Activated T-helper 1 cell treated with anti-CD3 and anti-CD28 coated beads, Interleukin-12 subunit alpha, Interleukin-12 subunit beta, Interleukin-2, Interleukin-4 antibody, amounts not matched to agents 30 ng/mL and 10 ng/mL and 1 ng/mL, durations not matched to agents 14 hours and 24 hours and 36 hours (primary cell): ENCODE data around the gene IL1RAPL1. TPM values are rescaled to one million over a fixed set of nuclear protein-coding genes. Genes with fewer than 3 reads are reported as not detected.

Experiments
- DNase-seq: peaks from one replicate; pipeline ENCODE4 v3.0.0; 2021; ENCODE audit warnings: low spot score
- H3K27ac Mint-ChIP-seq: one replicate; pipeline ENCODE4 v1.8.0; 2021; ENCODE audit warnings: mild to moderate bottlenecking, mixed read lengths
- H3K27me3 Mint-ChIP-seq: one replicate; pipeline ENCODE4 v1.8.0; 2022; ENCODE audit warnings: mild to moderate bottlenecking, moderate library complexity, mixed read lengths; ENCODE audit not compliant: insufficient read depth
- H3K36me3 Mint-ChIP-seq: one replicate; pipeline ENCODE4 v1.8.0; 2021; ENCODE audit warnings: low read depth, mixed read lengths
- H3K4me1 Mint-ChIP-seq: one replicate; pipeline ENCODE4 v1.8.0; 2021; ENCODE audit warnings: low read depth, mixed read lengths
- H3K4me3 Mint-ChIP-seq: one replicate; pipeline ENCODE4 v1.8.0; 2021; ENCODE audit warnings: mild to moderate bottlenecking, moderate library complexity, mixed read lengths
- H3K9me3 Mint-ChIP-seq: one replicate; pipeline ENCODE4 v1.8.0; 2021; ENCODE audit warnings: mixed read lengths
- intact Hi-C: fragments of 100-400 bp; cut with micrococcal nuclease; formaldehyde crosslinking; loops from one replicate; pipeline ENCODE4 v1.15.1; 2024
- total RNA-seq: library from RNA; stranded (reverse); gene quantifications from 2 replicates; pipeline ENCODE4 v1.2.3, GENCODE V29; 2022

The IL1RAPL1 gene
- total RNA-seq, 1 donor from 2014 or later, result not detected

- intact Hi-C loops, result no loop called here
- Mint-ChIP-seq H3K27ac (no peak overlapping the region), H3K36me3 (no peaks in the 10 kb centered on the region), H3K4me3 (no peak overlapping the region), H3K9me3 (no peaks in the 10 kb centered on the region), H3K4me1 (no peaks in the 10 kb centered on the region), H3K27me3 (no peaks in the 10 kb centered on the region)
- no peak for DNase-seq
Measured at GRCh38 chrX:29229802-29230201, 642.6 kb downstream of the IL1RAPL1 start.

GRCh38 chrX:29231800-29232199, 644.6 kb downstream of the IL1RAPL1 start:
- Mint-ChIP-seq H3K36me3 (no peaks in the 10 kb centered on the region), H3K27me3 (no peaks in the 10 kb centered on the region), H3K4me3 (no peak overlapping the region), H3K27ac (no peak overlapping the region), H3K9me3 (no peaks in the 10 kb centered on the region), H3K4me1 (no peaks in the 10 kb centered on the region)
- intact Hi-C loops, result no loop called here
- DNase-seq, result no peak

- no peak overlapping the region for H3K4me3 Mint-ChIP-seq
- H3K27me3 Mint-ChIP-seq, result no peaks in the 10 kb centered on the region
- H3K9me3 Mint-ChIP-seq, result no peaks in the 10 kb centered on the region
- no peak for DNase-seq
- no peaks in the 10 kb centered on the region for H3K36me3 Mint-ChIP-seq
- H3K27ac Mint-ChIP-seq, result no peak overlapping the region
- intact Hi-C loops, result no loop called here
- no peaks in the 10 kb centered on the region for H3K4me1 Mint-ChIP-seq
Measured at GRCh38 chrX:29233592-29234183, 646.4 kb downstream of the IL1RAPL1 start.

- no peaks in the 10 kb centered on the region for H3K27me3 Mint-ChIP-seq
- no peak overlapping the region for H3K27ac Mint-ChIP-seq
- no peaks in the 10 kb centered on the region for H3K9me3 Mint-ChIP-seq
- no peak for DNase-seq
- H3K4me1 Mint-ChIP-seq, result no peaks in the 10 kb centered on the region
- intact Hi-C loops, result no loop called here
- no peaks in the 10 kb centered on the region for H3K36me3 Mint-ChIP-seq
- H3K4me3 Mint-ChIP-seq, result no peak overlapping the region
Measured at GRCh38 chrX:29237972-29238371, 650.7 kb downstream of the IL1RAPL1 start.

- no peak for DNase-seq
- no peak overlapping the region for H3K4me3 Mint-ChIP-seq
- intact Hi-C loops, result no loop called here
- H3K27me3 Mint-ChIP-seq, result no peaks in the 10 kb centered on the region
- no peaks in the 10 kb centered on the region for H3K36me3 Mint-ChIP-seq
- no peak overlapping the region for H3K27ac Mint-ChIP-seq
- no peaks in the 10 kb centered on the region for H3K4me1 Mint-ChIP-seq
- no peaks in the 10 kb centered on the region for H3K9me3 Mint-ChIP-seq
Measured at GRCh38 chrX:29241809-29242208, 654.6 kb downstream of the IL1RAPL1 start.

- no peaks in the 10 kb centered on the region for H3K9me3 Mint-ChIP-seq
- H3K4me1 Mint-ChIP-seq, result no peaks in the 10 kb centered on the region
- no peak for DNase-seq
- no peaks in the 10 kb centered on the region for H3K27me3 Mint-ChIP-seq
- no peak overlapping the region for H3K27ac Mint-ChIP-seq
- intact Hi-C loops, result no loop called here
- no peak overlapping the region for H3K4me3 Mint-ChIP-seq
- H3K36me3 Mint-ChIP-seq, result no peaks in the 10 kb centered on the region
Measured at GRCh38 chrX:29242856-29243255, 655.6 kb downstream of the IL1RAPL1 start.

- H3K36me3 Mint-ChIP-seq, result no peaks in the 10 kb centered on the region
- no peak overlapping the region for H3K4me3 Mint-ChIP-seq
- H3K27me3 Mint-ChIP-seq, result no peaks in the 10 kb centered on the region
- intact Hi-C loops, result no loop called here
- no peak for DNase-seq
- H3K27ac Mint-ChIP-seq, result no peak overlapping the region
- no peaks in the 10 kb centered on the region for H3K4me1 Mint-ChIP-seq
- H3K9me3 Mint-ChIP-seq, result no peaks in the 10 kb centered on the region
Measured at GRCh38 chrX:29243942-29244341, 656.7 kb downstream of the IL1RAPL1 start.

- DNase-seq, result no peak
- intact Hi-C loops, result no loop called here
- Mint-ChIP-seq H3K9me3 (no peaks in the 10 kb centered on the region), H3K4me1 (no peaks in the 10 kb centered on the region), H3K4me3 (no peak overlapping the region), H3K27me3 (no peaks in the 10 kb centered on the region), H3K27ac (no peak overlapping the region), H3K36me3 (no peaks in the 10 kb centered on the region)
Measured at GRCh38 chrX:29254515-29254914, 667.3 kb downstream of the IL1RAPL1 start.

- H3K36me3 Mint-ChIP-seq, result no peaks in the 10 kb centered on the region
- H3K27ac Mint-ChIP-seq, result no peak overlapping the region
- intact Hi-C loops, result no loop called here
- H3K27me3 Mint-ChIP-seq, result no peaks in the 10 kb centered on the region
- H3K4me1 Mint-ChIP-seq, result no peaks in the 10 kb centered on the region
- no peak overlapping the region for H3K4me3 Mint-ChIP-seq
- no peak for DNase-seq
- no peaks in the 10 kb centered on the region for H3K9me3 Mint-ChIP-seq
Measured at GRCh38 chrX:29257521-29257920, 670.3 kb downstream of the IL1RAPL1 start.

- no peaks in the 10 kb centered on the region for H3K4me1 Mint-ChIP-seq
- no peak overlapping the region for H3K4me3 Mint-ChIP-seq
- intact Hi-C loops, result no loop called here
Measured at GRCh38 chrX:29269390-29269789, 682.1 kb downstream of the IL1RAPL1 start.

GRCh38 chrX:29274517-29274916, 687.3 kb downstream of the IL1RAPL1 start:
- no peak for DNase-seq
- no peaks in the 10 kb centered on the region for H3K27me3 Mint-ChIP-seq
- H3K27ac Mint-ChIP-seq, result no peak overlapping the region
- intact Hi-C loops, result no loop called here
- no peaks in the 10 kb centered on the region for H3K4me1 Mint-ChIP-seq
- no peaks in the 10 kb centered on the region for H3K36me3 Mint-ChIP-seq
- peaks cover 4% of the 10 kb centered on the region for H3K9me3 Mint-ChIP-seq
- no peak overlapping the region for H3K4me3 Mint-ChIP-seq

More at GRCh38 chrX:29269390-29269789, 682.1 kb downstream of the IL1RAPL1 start:
- DNase-seq, result no peak
- Mint-ChIP-seq H3K27me3 (no peaks in the 10 kb centered on the region), H3K27ac (no peak overlapping the region), H3K36me3 (no peaks in the 10 kb centered on the region), H3K9me3 (no peaks in the 10 kb centered on the region)

- no peak for DNase-seq
- Mint-ChIP-seq H3K27me3 (no peaks in the 10 kb centered on the region), H3K4me1 (no peaks in the 10 kb centered on the region), H3K27ac (no peak overlapping the region), H3K36me3 (no peaks in the 10 kb centered on the region), H3K4me3 (no peak overlapping the region), H3K9me3 (peaks cover 4% of the 10 kb centered on the region)
- intact Hi-C loops, result no loop called here
Measured at GRCh38 chrX:29275928-29276327, 688.7 kb downstream of the IL1RAPL1 start.

GRCh38 chrX:29281078-29281742, 694.0 kb downstream of the IL1RAPL1 start:
- Mint-ChIP-seq H3K36me3 (no peaks in the 10 kb centered on the region), H3K4me3 (no peak overlapping the region), H3K4me1 (no peaks in the 10 kb centered on the region), H3K27ac (no peak overlapping the region), H3K27me3 (no peaks in the 10 kb centered on the region), H3K9me3 (no peaks in the 10 kb centered on the region)
- no peak for DNase-seq
- intact Hi-C loops, result no loop called here

- Mint-ChIP-seq H3K4me1 (no peaks in the 10 kb centered on the region), H3K4me3 (no peak overlapping the region), H3K9me3 (no peaks in the 10 kb centered on the region), H3K27ac (no peak overlapping the region), H3K36me3 (no peaks in the 10 kb centered on the region), H3K27me3 (no peaks in the 10 kb centered on the region)
- no peak for DNase-seq
- intact Hi-C loops, result no loop called here
Measured at GRCh38 chrX:29285664-29286063, 698.4 kb downstream of the IL1RAPL1 start.
